ENCODE results near the gene RAB37.

GRCh38 chr17:74760404-74761105 lies 23.5 kb downstream of the RAB37 start:
- TF ChIP-seq, protein P1, sequence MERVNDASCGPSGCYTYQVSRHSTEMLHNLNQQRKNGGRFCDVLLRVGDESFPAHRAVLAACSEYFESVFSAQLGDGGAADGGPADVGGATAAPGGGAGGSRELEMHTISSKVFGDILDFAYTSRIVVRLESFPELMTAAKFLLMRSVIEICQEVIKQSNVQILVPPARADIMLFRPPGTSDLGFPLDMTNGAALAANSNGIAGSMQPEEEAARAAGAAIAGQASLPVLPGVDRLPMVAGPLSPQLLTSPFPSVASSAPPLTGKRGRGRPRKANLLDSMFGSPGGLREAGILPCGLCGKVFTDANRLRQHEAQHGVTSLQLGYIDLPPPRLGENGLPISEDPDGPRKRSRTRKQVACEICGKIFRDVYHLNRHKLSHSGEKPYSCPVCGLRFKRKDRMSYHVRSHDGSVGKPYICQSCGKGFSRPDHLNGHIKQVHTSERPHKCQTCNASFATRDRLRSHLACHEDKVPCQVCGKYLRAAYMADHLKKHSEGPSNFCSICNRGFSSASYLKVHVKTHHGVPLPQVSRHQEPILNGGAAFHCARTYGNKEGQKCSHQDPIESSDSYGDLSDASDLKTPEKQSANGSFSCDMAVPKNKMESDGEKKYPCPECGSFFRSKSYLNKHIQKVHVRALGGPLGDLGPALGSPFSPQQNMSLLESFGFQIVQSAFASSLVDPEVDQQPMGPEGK (CRISPR knock-in tag; IDR thresholded peaks at IDR 0.05; ENCODE audit: borderline replicate concordance) = no peak
- TF ChIP-seq, protein P2, sequence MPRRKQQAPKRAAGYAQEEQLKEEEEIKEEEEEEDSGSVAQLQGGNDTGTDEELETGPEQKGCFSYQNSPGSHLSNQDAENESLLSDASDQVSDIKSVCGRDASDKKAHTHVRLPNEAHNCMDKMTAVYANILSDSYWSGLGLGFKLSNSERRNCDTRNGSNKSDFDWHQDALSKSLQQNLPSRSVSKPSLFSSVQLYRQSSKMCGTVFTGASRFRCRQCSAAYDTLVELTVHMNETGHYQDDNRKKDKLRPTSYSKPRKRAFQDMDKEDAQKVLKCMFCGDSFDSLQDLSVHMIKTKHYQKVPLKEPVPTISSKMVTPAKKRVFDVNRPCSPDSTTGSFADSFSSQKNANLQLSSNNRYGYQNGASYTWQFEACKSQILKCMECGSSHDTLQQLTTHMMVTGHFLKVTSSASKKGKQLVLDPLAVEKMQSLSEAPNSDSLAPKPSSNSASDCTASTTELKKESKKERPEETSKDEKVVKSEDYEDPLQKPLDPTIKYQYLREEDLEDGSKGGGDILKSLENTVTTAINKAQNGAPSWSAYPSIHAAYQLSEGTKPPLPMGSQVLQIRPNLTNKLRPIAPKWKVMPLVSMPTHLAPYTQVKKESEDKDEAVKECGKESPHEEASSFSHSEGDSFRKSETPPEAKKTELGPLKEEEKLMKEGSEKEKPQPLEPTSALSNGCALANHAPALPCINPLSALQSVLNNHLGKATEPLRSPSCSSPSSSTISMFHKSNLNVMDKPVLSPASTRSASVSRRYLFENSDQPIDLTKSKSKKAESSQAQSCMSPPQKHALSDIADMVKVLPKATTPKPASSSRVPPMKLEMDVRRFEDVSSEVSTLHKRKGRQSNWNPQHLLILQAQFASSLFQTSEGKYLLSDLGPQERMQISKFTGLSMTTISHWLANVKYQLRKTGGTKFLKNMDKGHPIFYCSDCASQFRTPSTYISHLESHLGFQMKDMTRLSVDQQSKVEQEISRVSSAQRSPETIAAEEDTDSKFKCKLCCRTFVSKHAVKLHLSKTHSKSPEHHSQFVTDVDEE (CRISPR knock-in tag; IDR thresholded peaks at IDR 0.05) = peak; percentile 96; the same call in 1 of the 2 replicates
